H1 (cell line): Measurements from ENCODE around the gene MS4A18. TPM values are rescaled to one million over a fixed set of nuclear protein-coding genes. Genes with fewer than 3 reads are reported as not detected.

Experiments
- CTCF ChIA-PET: fragments of 300-600 bp; sonication (Branson Sonifier 250); formaldehyde crosslinking; loops from one replicate; lab custom pipeline; 2021; ENCODE audit not compliant: partially characterized antibody; lab: Charles Lee
- POLR2A ChIA-PET: fragments of 300-600 bp; sonication (Branson Sonifier 250); formaldehyde crosslinking; loops from one replicate; lab custom pipeline; 2021; ENCODE audit warnings: inconsistent platforms; ENCODE audit not compliant: partially characterized antibody; lab: Charles Lee
- DNase-seq, 2 experiments: peaks; one replicate each; pipeline versions ENCODE4 v3.0.0 to v3.0.0-alpha.2; 2010 to 2022; ENCODE audit warnings: low spot score in 2 of 2, low read depth in 1 of 2, mixed read lengths in 1 of 2
- FAIRE-seq: peaks from 2 replicates; lab custom pipeline; 2011; peaks lifted over from hg19 to GRCh38; lab: Jason Lieb, UNC
- H2AFZ ChIP-seq: 2 replicates; pipeline ENCODE4 v1.8.1; 2012; ENCODE audit warnings: low read length, inconsistent platforms
- H2AK5ac ChIP-seq: 2 replicates; pipeline ENCODE4 v1.6.1; 2013; ENCODE audit warnings: low read depth, low read length
- H2BK120ac ChIP-seq: replicated peaks from 2 replicates; pipeline ENCODE3; 2013; ENCODE audit warnings: low read depth, low read length, inconsistent platforms
- H2BK12ac ChIP-seq: 2 replicates; pipeline ENCODE4 v1.6.1; 2013; ENCODE audit warnings: low read depth, low read length
- H2BK15ac ChIP-seq: 2 replicates; pipeline ENCODE4 v1.6.1; 2013; ENCODE audit warnings: low read length
- H2BK20ac ChIP-seq: 2 replicates; pipeline ENCODE4 v1.6.1; 2013; ENCODE audit warnings: low read length
- H2BK5ac ChIP-seq: 2 replicates; pipeline ENCODE4 v1.6.1; 2013; ENCODE audit warnings: low read depth, low read length
- H3K14ac ChIP-seq: 2 replicates; pipeline ENCODE4 v1.6.1; 2013; ENCODE audit warnings: inconsistent platforms; ENCODE audit not compliant: insufficient read length
- H3K18ac ChIP-seq: 2 replicates; pipeline ENCODE4 v1.6.1; 2013; ENCODE audit warnings: low read length; ENCODE audit errors: extremely low read depth
- H3K23ac ChIP-seq: 2 replicates; pipeline ENCODE4 v1.6.1; 2013; ENCODE audit warnings: inconsistent platforms; ENCODE audit not compliant: insufficient read length
- H3K23me2 ChIP-seq: 2 replicates; pipeline ENCODE4 v1.6.1; 2013; ENCODE audit warnings: low read depth, low read length
- H3K27ac ChIP-seq: 2 replicates; pipeline ENCODE4 v1.6.1; 2011; ENCODE audit warnings: low read depth, low read length, inconsistent platforms
- H3K27me3 ChIP-seq, 4 experiments: replicated peaks in 1 of 4; 1 replicate in 1 of 4; 2 replicates in 3 of 4; pipeline versions ENCODE4 v1.6.1 to v1.8.1; 2011 to 2013; ENCODE audit warnings: low read length in 3 of 4, mild to moderate bottlenecking in 3 of 4, inconsistent platforms in 2 of 4, mixed read lengths in 2 of 4, moderate library complexity in 1 of 4; ENCODE audit not compliant: control insufficient read depth in 3 of 4, insufficient read depth in 3 of 4; ENCODE audit errors: extremely low read depth in 1 of 4
- H3K36me3 ChIP-seq, 4 experiments: 2 replicates each; pipeline versions ENCODE4 v1.6.1 to v1.8.1; 2011 to 2013; ENCODE audit warnings: mild to moderate bottlenecking in 4 of 4, low read length in 3 of 4, moderate library complexity in 2 of 4, control low read depth in 1 of 4, inconsistent platforms in 1 of 4; ENCODE audit not compliant: insufficient read depth in 4 of 4, control insufficient read depth in 2 of 4
- H3K4ac ChIP-seq: replicated peaks from 2 replicates; pipeline ENCODE3; 2013; ENCODE audit warnings: low read length, low read depth, mixed read lengths, inconsistent platforms; ENCODE audit not compliant: insufficient read length
- H3K4me1 ChIP-seq, 4 experiments: replicated peaks in 1 of 4; 1 replicate in 1 of 4; 2 replicates in 3 of 4; pipeline versions ENCODE4 v1.6.1 to v1.8.1; 2011 to 2013; ENCODE audit warnings: low read length in 3 of 4, inconsistent platforms in 2 of 4, mixed read lengths in 1 of 4; ENCODE audit not compliant: insufficient read depth in 4 of 4, control insufficient read depth in 3 of 4
- H3K4me2 ChIP-seq, 2 experiments: 2 replicates each; pipeline versions ENCODE4 v1.6.1 to v1.8.1; 2011 to 2013; ENCODE audit warnings: low read depth in 2 of 2, low read length in 2 of 2, control low read depth in 1 of 2, inconsistent platforms in 1 of 2, mild to moderate bottlenecking in 1 of 2; ENCODE audit not compliant: insufficient read depth in 1 of 2
- H3K4me3 ChIP-seq, 4 experiments: fragments of 200-600, 300-600 bp in 1 of 4; sonication (generic), shearing (Covaris generic), sonication (Bioruptor Twin) in 1 of 4; 2 replicates each; pipeline versions ENCODE4 v1.5.1 to v1.8.1; 2011 to 2016; ENCODE audit warnings: low read length in 4 of 4, low read depth in 3 of 4, control low read depth in 2 of 4, inconsistent platforms in 2 of 4, mild to moderate bottlenecking in 2 of 4, mixed read lengths in 1 of 4, moderate library complexity in 1 of 4; ENCODE audit not compliant: insufficient read depth in 2 of 4; ENCODE audit errors: extremely low read depth in 1 of 4
- H3K56ac ChIP-seq: replicated peaks from 2 replicates; pipeline ENCODE3; 2013; ENCODE audit warnings: low read depth, mild to moderate bottlenecking, mixed read lengths, low read length, inconsistent platforms; ENCODE audit not compliant: insufficient read length
- H3K79me1 ChIP-seq: 2 replicates; pipeline ENCODE4 v1.6.1; 2013; ENCODE audit warnings: low read depth, low read length, control low read depth
- H3K79me2 ChIP-seq, 2 experiments: 2 replicates each; pipeline versions ENCODE4 v1.6.1 to v1.8.1; 2012 to 2013; ENCODE audit warnings: low read length in 2 of 2, mild to moderate bottlenecking in 2 of 2, inconsistent platforms in 1 of 2; ENCODE audit not compliant: insufficient read depth in 2 of 2, control insufficient read depth in 1 of 2
- H3K9ac ChIP-seq, 4 experiments: replicated peaks in 1 of 4; 1 replicate in 1 of 4; 2 replicates in 3 of 4; pipeline versions ENCODE4 v1.6.1 to v1.8.1; 2011 to 2013; ENCODE audit warnings: low read depth in 3 of 4, low read length in 3 of 4, control low read depth in 2 of 4, mild to moderate bottlenecking in 2 of 4, moderate library complexity in 2 of 4, inconsistent platforms in 1 of 4; ENCODE audit errors: extremely low read depth in 1 of 4
- H3K9me3 ChIP-seq, 2 experiments: 2 replicates each; pipeline versions ENCODE4 v1.6.1 to v1.8.1; 2012 to 2013; ENCODE audit warnings: mild to moderate bottlenecking in 2 of 2, moderate library complexity in 2 of 2, control low read depth in 1 of 2, inconsistent platforms in 1 of 2, low read depth in 1 of 2, low read length in 1 of 2, mixed read lengths in 1 of 2; ENCODE audit not compliant: insufficient read depth in 2 of 2
- H4K20me1 ChIP-seq, 2 experiments: replicated peaks in 1 of 2; 2 replicates each; pipeline versions ENCODE3 to v1.8.1; 2011 to 2013; ENCODE audit warnings: inconsistent platforms in 2 of 2, low read length in 2 of 2, mild to moderate bottlenecking in 1 of 2; ENCODE audit not compliant: insufficient read depth in 2 of 2, control insufficient read depth in 1 of 2
- H4K5ac ChIP-seq: 2 replicates; pipeline ENCODE4 v1.6.1; 2013; ENCODE audit warnings: low read length, low read depth, mixed read lengths, inconsistent platforms; ENCODE audit not compliant: insufficient read length
- H4K8ac ChIP-seq: 2 replicates; pipeline ENCODE4 v1.8.0; 2013; ENCODE audit warnings: mild to moderate bottlenecking, moderate library complexity, low read length, inconsistent platforms; ENCODE audit not compliant: insufficient read depth; ENCODE audit errors: extremely low read depth
- H4K91ac ChIP-seq: replicated peaks from 2 replicates; pipeline ENCODE3; 2013; ENCODE audit warnings: low read length, mixed read lengths, inconsistent platforms; ENCODE audit not compliant: insufficient read length
- BRCA1 ChIP-seq: IDR thresholded peaks from 2 replicates; pipeline ENCODE4 v1.6.1; 2012; ENCODE audit warnings: low read depth, low read length, improper control_type of control experiment
- CREB1 ChIP-seq: IDR thresholded peaks from 2 replicates; pipeline ENCODE4 v1.6.1; 2012; ENCODE audit warnings: inconsistent platforms
- FOSL1 ChIP-seq: IDR thresholded peaks from 2 replicates; pipeline ENCODE4 v1.6.1; 2011; ENCODE audit warnings: mild to moderate bottlenecking, low read depth, low read length, moderate library complexity; ENCODE audit not compliant: insufficient read depth
- GABPA ChIP-seq: IDR thresholded peaks from 2 replicates; pipeline ENCODE4 v1.6.1; 2011; ENCODE audit warnings: mild to moderate bottlenecking, low read length, moderate library complexity, borderline replicate concordance; ENCODE audit not compliant: insufficient read depth
- HDAC6 ChIP-seq: IDR thresholded peaks from one replicate; pipeline ENCODE4 v1.7.1; 2012; ENCODE audit warnings: low read depth, mild to moderate bottlenecking, inconsistent platforms, low read length, moderate library complexity
- JUND ChIP-seq: IDR thresholded peaks from 2 replicates; pipeline ENCODE4 v1.6.1; 2011; ENCODE audit warnings: mild to moderate bottlenecking, improper control_type of control experiment, low read length
- KDM5A ChIP-seq: fragments of 200-600 bp; IDR thresholded peaks from 2 replicates; pipeline ENCODE4 v1.7.1; 2012; ENCODE audit warnings: mild to moderate bottlenecking, low read length, inconsistent platforms, mixed read lengths
- MAFK ChIP-seq: IDR thresholded peaks from 2 replicates; pipeline ENCODE4 v1.6.1; 2012; ENCODE audit warnings: low read depth, mild to moderate bottlenecking, improper control_type of control experiment, low read length
- NANOG ChIP-seq: IDR thresholded peaks from 2 replicates; pipeline ENCODE4 v1.6.1; 2011; ENCODE audit warnings: low read length, low read depth, mild to moderate bottlenecking, inconsistent platforms; ENCODE audit not compliant: insufficient read depth, poor library complexity, severe bottlenecking
- NRF1 ChIP-seq: IDR thresholded peaks from 2 replicates; pipeline ENCODE4 v1.6.1; 2011; ENCODE audit warnings: mild to moderate bottlenecking, low read depth, low read length, improper control_type of control experiment
- POU5F1 ChIP-seq: IDR thresholded peaks from 2 replicates; pipeline ENCODE4 v1.6.1; 2011; ENCODE audit warnings: low read depth, mild to moderate bottlenecking, low read length, moderate library complexity
- SP1 ChIP-seq: IDR thresholded peaks from 2 replicates; pipeline ENCODE4 v1.6.1; 2011; ENCODE audit warnings: low read depth, low read length
- TAF7 ChIP-seq: optimal IDR thresholded peaks from 2 replicates; pipeline ENCODE3; 2011; ENCODE audit warnings: low read depth, mild to moderate bottlenecking, inconsistent platforms, low read length, moderate library complexity, borderline replicate concordance
- TEAD4 ChIP-seq: IDR thresholded peaks from 2 replicates; pipeline ENCODE4 v1.6.1; 2012; ENCODE audit warnings: low read depth, low read length, inconsistent platforms, mixed read lengths
- YY1 ChIP-seq: IDR thresholded peaks from 2 replicates; pipeline ENCODE4 v1.6.1; 2011; ENCODE audit warnings: low read depth, mild to moderate bottlenecking, low read length
- WGBS, 2 experiments: shearing (Covaris generic) in 1 of 2; methylation state at CpG; one replicate each; pipeline versions ENCODE4 v1.1.6 to v1.1.7; 2013 to 2015; ENCODE audit warnings: low lambda C conversion rate in 2 of 2, mixed read lengths in 2 of 2, inconsistent platforms in 1 of 2, low coverage in 1 of 2, missing lambda C conversion rate in 1 of 2; ENCODE audit not compliant: insufficient replicate concordance in 2 of 2, insufficient coverage in 1 of 2, insufficient read length in 1 of 2; ENCODE audit errors: extremely low coverage in 1 of 2, missing lambda C conversion rate in 1 of 2; 5-methylcytosine and 5-hydroxymethylcytosine counted together
- polyA plus RNA-seq, 7 experiments: library from polyadenylated mRNA; depleted of rRNA in 3 of 7; stranded (reverse) in 5 of 7; unstranded in 2 of 7; fragments of >200 nt in 5 of 7; fragments of 200-250 nt in 2 of 7; gene quantifications; 1 replicate in 5 of 7; 2 replicates in 1 of 7; 4 replicates in 1 of 7; pipeline versions ENCODE4 v1.2.1 to v1.2.3, GENCODE V29; 2011 to 2013; ENCODE audit warnings: missing spikeins in 2 of 7, mixed read lengths in 2 of 7
- total RNA-seq: library from RNA; stranded (reverse); fragmentation: NEBNext Ultra II Directional; extraction: Animal tissue kit (Norgen Biotek cat#: 25700); gene quantifications from 2 replicates; pipeline ENCODE4 v1.2.1, GENCODE V29; 2021

The MS4A18 gene
- total and polyA plus RNA-seq, 2 of the 8 experiments (the other 6 are each of a cell fraction or from before 2014, with no cell fraction given) = not detected

DNA sequence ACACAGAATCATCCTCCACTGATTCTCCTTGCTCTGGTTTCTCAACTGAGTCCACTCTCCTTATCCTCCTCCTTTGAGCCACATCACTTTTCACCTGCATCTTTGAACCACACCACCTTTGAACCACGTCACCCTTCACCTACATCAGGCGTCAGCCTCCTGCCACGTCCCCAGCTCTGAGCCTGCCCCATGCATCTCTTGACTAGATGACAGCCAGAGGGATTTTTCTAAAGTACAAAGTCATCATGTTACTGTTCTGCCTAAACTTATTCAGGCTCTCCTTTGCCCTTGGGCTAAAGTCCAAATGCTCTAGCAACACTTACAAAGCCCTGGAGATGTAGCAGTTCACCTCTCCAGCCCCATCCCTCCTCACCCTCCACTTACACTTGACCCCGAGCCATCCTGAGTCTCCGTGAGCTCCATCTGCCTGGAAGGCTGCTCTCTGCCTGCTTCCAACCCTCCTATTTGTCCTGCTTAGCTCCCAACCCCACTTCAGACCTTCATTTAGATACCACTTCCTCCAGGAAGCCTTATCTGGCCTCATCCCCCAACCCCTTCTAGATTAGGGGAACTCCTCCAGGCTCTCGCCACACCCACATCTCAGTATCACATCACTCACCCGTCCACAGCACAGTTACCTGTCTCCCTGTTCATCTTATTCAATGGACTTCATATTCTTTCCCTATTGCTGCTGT is 56.9 kb downstream of the MS4A18 start:
- Histone ChIP-seq H3K23ac (no peak overlapping the region), H3K79me1 (no peaks in the 10 kb centered on the region), H3K9ac (no peak overlapping the region), H4K8ac (no peak overlapping the region), H3K27me3 (no peaks in the 10 kb centered on the region; a peak in 1 of 7 replicates), H2AFZ (no peak overlapping the region), H2BK20ac (no peak overlapping the region), H2AK5ac (no peak overlapping the region), H3K4ac (no peak overlapping the region), H3K4me1 (no peaks in the 10 kb centered on the region; a peak in 2 of 7 replicates), H2BK120ac (no peak overlapping the region), H2BK15ac (no peak overlapping the region), H3K23me2 (no peaks in the 10 kb centered on the region), H3K4me2 (no peak overlapping the region), H4K5ac (no peak overlapping the region), H4K20me1 (no peaks in the 10 kb centered on the region), H3K36me3 (no peaks in the 10 kb centered on the region), H2BK5ac (no peak overlapping the region), H2BK12ac (no peak overlapping the region), H3K27ac (no peak overlapping the region), H3K4me3 (no peak overlapping the region), H4K91ac (no peak overlapping the region), H3K14ac (no peak overlapping the region), H3K56ac (no peak overlapping the region), H3K18ac (no peak overlapping the region), H3K9me3 (0 out of 4 replicates have a peak, but pooled peaks cover 0 to 3% of the 10 kb centered on the region in 2 experiments), H3K79me2 (no peaks in the 10 kb centered on the region)
- 80% methylated on average over 7 of the region's 7 CpGs; no CpG with 5 or more reads in 1 of the 2 experiments for WGBS, 2 experiments
- ChIA-PET POLR2A (no interaction called here), CTCF (interaction anchor here (0.8 to 11.8 kb wide), 6 partner anchors 12 to 106 kb away, joined by 3 to 145 read pairs (median 4); partner anchors contain the start of gene MS4A15)
- FAIRE-seq (no peak), DNase-seq (no peak)
- TF ChIP-seq NRF1 = no peak
- no peak for TF ChIP-seq NANOG
- TF ChIP-seq JUND = no peak
- no peak for TF ChIP-seq BRCA1
- TF ChIP-seq TEAD4 = no peak
- no peak for TF ChIP-seq CREB1
- TF ChIP-seq SP1 = no peak
- TF ChIP-seq POU5F1 = no peak
- no peak for TF ChIP-seq GABPA
- TF ChIP-seq FOSL1 = no peak
- TF ChIP-seq YY1 = no peak
- TF ChIP-seq TAF7 = no peak
- TF ChIP-seq HDAC6 = no peak
- TF ChIP-seq KDM5A = no peak
- TF ChIP-seq MAFK = no peak
